ENCODE measurements around the gene BORA. TPM values are rescaled to one million over a fixed set of nuclear protein-coding genes. Genes with fewer than 3 reads are reported as not detected.

The BORA gene
- total and polyA plus RNA-seq, 10 of the 15 experiments (the other 5 are each of a cell fraction or from before 2014, with no cell fraction given), result 15.1 to 38.7 (median 23.2) TPM

- intact Hi-C loops (cut with micrococcal nuclease; ENCODE audit: unreplicated experiment), result loop anchor here (5.0 kb wide), 1 partner anchor 37 kb away; no protein-coding TSS in a partner anchor
- no peaks in the 10 kb centered on the region for H3K4me1 ChIP-seq (ENCODE audit: control insufficient read depth, insufficient read depth, low read length)
- no peak overlapping the region for H3K9ac ChIP-seq (ENCODE audit: control insufficient read depth, insufficient read depth, low read length)
- no peaks in the 10 kb centered on the region for H3K27me3 ChIP-seq (replicated peaks in 1 of 2; ENCODE audit: control insufficient read depth in 2 of 2, insufficient read depth in 2 of 2, low read length in 1 of 2)
- H3K79me2 ChIP-seq (ENCODE audit: control insufficient read depth, insufficient read depth, low read length), result peaks cover 8% of the 10 kb centered on the region
- no TSS peak for BruUV-seq (replicated peaks)
- H3K36me3 ChIP-seq (ENCODE audit: control insufficient read depth in 2 of 2, insufficient read depth in 2 of 2, low read length in 1 of 2), result peaks cover 2 to 15% of the 10 kb centered on the region in 2 experiments; a peak in 3 of 4 replicates
- H3K4me3 ChIP-seq, result no peak overlapping the region
- WGBS (ENCODE audit: insufficient coverage, insufficient replicate concordance, low lambda C conversion rate, missing lambda C conversion rate), result 77% methylated on average over 1 of the region's 1 CpG
- POLR2A ChIA-PET, result interaction anchor here (1.7 kb wide), 1 partner anchor 11 kb away, joined by 6 read pairs; no protein-coding TSS in a partner anchor
- in situ Hi-C loops (cut with MboI), result no loop called here
- H3K9me3 ChIP-seq (replicated peaks; ENCODE audit: control insufficient read depth, insufficient read depth, low read length), result no peaks in the 10 kb centered on the region
- no peaks in the 10 kb centered on the region for H4K20me1 ChIP-seq (ENCODE audit: control insufficient read depth, insufficient read depth)
- no peak overlapping the region for H3K27ac ChIP-seq (ENCODE audit: control insufficient read depth, insufficient read depth)
- DNase-seq (ENCODE audit: low read depth, low spot score) (no peak), ATAC-seq (no peak), FAIRE-seq (no peak)
- no peak overlapping the region for H3K4me2 ChIP-seq (ENCODE audit: control insufficient read depth, insufficient read depth)
- CTCF ChIA-PET, result no interaction called here
- SMC1A ChIA-PET (ENCODE audit: uncharacterized antibody, unreplicated experiment), result interaction anchor here (1.2 kb wide), 1 partner anchor 38 kb away, joined by 3 read pairs; no protein-coding TSS in a partner anchor
- H2AFZ ChIP-seq (ENCODE audit: control insufficient read depth, low read depth, low read length), result no peak overlapping the region
- RAD21 ChIA-PET (ENCODE audit: unreplicated experiment), result no interaction called here
- TF ChIP-seq ATF7 (IDR thresholded peaks at IDR 0.05; ENCODE audit: low read depth) (no peak), CBFB (IDR thresholded peaks at IDR 0.05; ENCODE audit: low read depth) (no peak), IRF4 (IDR thresholded peaks at IDR 0.05; ENCODE audit: low read depth, low read length) (no peak), MEF2A (IDR thresholded peaks at IDR 0.05; ENCODE audit: insufficient read depth, low read depth, low read length) (no peak), CEBPZ (IDR thresholded peaks at IDR 0.05; ENCODE audit: low read depth, low read length) (no peak), ZNF592 (IDR thresholded peaks at IDR 0.05) (no peak), E2F8 (IDR thresholded peaks at IDR 0.05; ENCODE audit: low read depth, partially characterized antibody) (no peak), CHD2 (IDR thresholded peaks at IDR 0.05; ENCODE audit: borderline replicate concordance, low read depth, low read length) (no peak), HSF1 (IDR thresholded peaks at IDR 0.05; ENCODE audit: low read depth, low read length) (no peak), LARP7 (IDR thresholded peaks at IDR 0.05) (no peak), NR2F1 (conservative IDR thresholded peaks at IDR 0.05) (no peak)
Measured at GRCh38 chr13:72740015-72740414, 12.3 kb downstream of the BORA start.
